Measurements from ENCODE around the gene BICRAL. TPM values are rescaled to one million over a fixed set of nuclear protein-coding genes. Genes with fewer than 3 reads are reported as not detected.

BICRAL gene
- total and polyA plus RNA-seq, 9 of the 15 experiments (the other 6 are each of a cell fraction or from before 2014, with no cell fraction given): 1.2 to 11.9 (median 5.6) TPM

GRCh38 chr6:42786525-42786985 is 4.7 kb downstream of the BICRAL start (continued):
- TF ChIP-seq ZNF592 (IDR thresholded peaks at IDR 0.05): 0 out of 2 replicates have a peak, but pooled peaks have one; percentile 22

- intact Hi-C loops (cut with micrococcal nuclease) (no loop called here), in situ Hi-C loops (cut with MboI) (no loop called here)
- FAIRE-seq: no peak
- no peak overlapping the region for H2AFZ ChIP-seq (ENCODE audit: low read depth, low read length)
- no peak overlapping the region for H3K4me2 ChIP-seq (ENCODE audit: insufficient read depth, low read length)
- peaks cover 4% of the 10 kb centered on the region; the same call in 1 of the 3 replicates for H3K36me3 ChIP-seq (ENCODE audit: control insufficient read depth, insufficient read depth, low read length)
- BruUV-seq (replicated peaks): no TSS peak
- ChIA-PET CTCF (ENCODE audit: low intra/inter-chr PET ratio) (no interaction called here), POLR2A (interaction anchor here (0.5 to 4.2 kb wide), 8 partner anchors 10 to 777 kb away, joined by 3 to 21 read pairs (median 4); no protein-coding TSS in a partner anchor)
- H3K9me1 ChIP-seq (ENCODE audit: control insufficient read depth, insufficient read depth, low read length): no peaks in the 10 kb centered on the region
- H3K9ac ChIP-seq (ENCODE audit: insufficient read depth in 1 of 2, low read depth in 2 of 2, low read length in 2 of 2): peak overlapping the region; percentile 6 to 67; a peak in 2 of 4 replicates
- 40% methylated on average over 2 of the region's 2 CpGs for WGBS (ENCODE audit: insufficient coverage, low coverage, missing lambda C conversion rate)
- H3K27ac ChIP-seq (ENCODE audit: extremely low read depth, low read depth, low read length): peak overlapping the region; percentile 24; the same call in 1 of the 3 replicates
- H3K4me3 ChIP-seq: no peak overlapping the region
- DNase-seq (ENCODE audit: extremely low read depth in 1 of 4, low spot score in 3 of 4): peak in 1 of 4 experiments; percentile 10
- peaks cover 6% of the 10 kb centered on the region; the same call in 1 of the 2 replicates for H4K20me1 ChIP-seq (replicated peaks; ENCODE audit: control insufficient read depth, insufficient read depth, low read length)
- H3K79me2 ChIP-seq (ENCODE audit: control insufficient read depth, insufficient read depth, low read length): peaks cover 76% of the 10 kb centered on the region
- no peak for ATAC-seq
- peaks cover 22 to 41% of the 10 kb centered on the region in 2 experiments for H3K4me1 ChIP-seq (replicated peaks in 1 of 2; ENCODE audit: control insufficient read depth in 2 of 2, insufficient read depth in 2 of 2, low read length in 2 of 2)
- no peaks in the 10 kb centered on the region for H3K27me3 ChIP-seq (ENCODE audit: control insufficient read depth in 2 of 2, insufficient read depth in 2 of 2, low read length in 2 of 2)
- no peaks in the 10 kb centered on the region for H3K9me3 ChIP-seq (replicated peaks; ENCODE audit: control insufficient read depth, insufficient read depth, low read depth, low read length)
- TF ChIP-seq CBFA2T3 (IDR thresholded peaks at IDR 0.05): 0 out of 2 replicates have a peak, but pooled peaks have one; percentile 6
- TF ChIP-seq RBFOX2 (IDR thresholded peaks at IDR 0.05; ENCODE audit: low read depth, low read length): peak; percentile 23; the same call in 1 of the 2 replicates
- 0 out of 2 replicates have a peak, but pooled peaks have one; percentile 28 for TF ChIP-seq ZC3H8 (IDR thresholded peaks at IDR 0.05)
- peak in 1 of 2 experiments; percentile 22; a peak in 1 of 4 replicates for TF ChIP-seq FOXA3 (CRISPR knock-in tag; conservative IDR thresholded peaks at IDR 0.05 in 1 of 2, IDR thresholded peaks at IDR 0.05 in 1 of 2)
- TF ChIP-seq NFIC (IDR thresholded peaks at IDR 0.05): 0 out of 2 replicates have a peak, but pooled peaks have one; percentile 10
- TF ChIP-seq SOX6 (IDR thresholded peaks at IDR 0.05): peak; percentile 44; the same call in 1 of the 2 replicates
- TF ChIP-seq ZNF764 (CRISPR knock-in tag; IDR thresholded peaks at IDR 0.05; ENCODE audit: low read depth): 0 out of 2 replicates have a peak, but pooled peaks have one; percentile 23
- TF ChIP-seq MEIS2 (IDR thresholded peaks at IDR 0.05; ENCODE audit: partially characterized antibody): peak; percentile 68
- peak; percentile 9; the same call in 1 of the 2 replicates for TF ChIP-seq POLR2AphosphoS5 (IDR thresholded peaks at IDR 0.05; ENCODE audit: control insufficient read depth, insufficient read depth, low read depth, low read length)
- peak; percentile 35; the same call in 1 of the 2 replicates for TF ChIP-seq POLR2A (conservative IDR thresholded peaks at IDR 0.05)
- 0 out of 4 replicates have a peak, but pooled peaks have one; percentile 21 to 32 for TF ChIP-seq MLLT1 (IDR thresholded peaks at IDR 0.05)
- TF ChIP-seq THRB (CRISPR knock-in tag; conservative IDR thresholded peaks at IDR 0.05): peak; percentile 79
- TF ChIP-seq SMARCE1 (IDR thresholded peaks at IDR 0.05): 0 out of 2 replicates have a peak, but pooled peaks have one; percentile 3
- no peak for TF ChIP-seq MCM5 (IDR thresholded peaks at IDR 0.05; ENCODE audit: low read depth)
Observed at GRCh38 chr6:42787063-42787472, 5.2 kb downstream of the BICRAL start.

Measured in K562 (cell line).